Kidney glomerular epithelial cell (primary cell): Measurements from ENCODE around the gene DNAH1.

Source experiments
- DNase-seq: peaks from one replicate; lab custom pipeline; 2025; lab: John Stamatoyannopoulos, UW

The DNAH1 gene

GRCh38 chr3:52446631-52447511 is 130.8 kb downstream of the DNAH1 start:
- DNase-seq, result peak; percentile 50

GRCh38 chr3:52447512-52448355 is 131.6 kb downstream of the DNAH1 start:
- DNase-seq, result no peak
